ENCODE results near the gene DPP4.

Gene DPP4

DNA sequence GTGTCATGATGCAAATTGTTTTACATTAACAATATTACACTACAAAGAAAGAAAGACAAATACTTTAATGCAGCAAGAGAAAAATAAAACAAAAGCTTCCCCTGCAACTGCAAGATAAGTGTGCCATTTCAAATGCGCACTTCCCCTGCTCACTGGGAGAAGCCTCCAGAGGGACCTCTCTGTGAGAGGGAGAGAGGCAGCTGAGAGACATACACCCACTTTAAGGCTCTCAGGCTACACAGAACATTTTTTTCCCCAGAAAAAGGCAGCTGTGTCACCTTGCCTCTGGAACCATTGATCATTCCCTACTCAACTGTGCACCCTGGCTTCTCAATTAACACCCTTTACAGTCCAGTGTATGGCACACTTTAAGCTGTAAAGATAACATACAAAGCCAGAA lies 75.2 kb downstream of the DPP4 start:
- POLR2A ChIA-PET = no interaction called here

DNA sequence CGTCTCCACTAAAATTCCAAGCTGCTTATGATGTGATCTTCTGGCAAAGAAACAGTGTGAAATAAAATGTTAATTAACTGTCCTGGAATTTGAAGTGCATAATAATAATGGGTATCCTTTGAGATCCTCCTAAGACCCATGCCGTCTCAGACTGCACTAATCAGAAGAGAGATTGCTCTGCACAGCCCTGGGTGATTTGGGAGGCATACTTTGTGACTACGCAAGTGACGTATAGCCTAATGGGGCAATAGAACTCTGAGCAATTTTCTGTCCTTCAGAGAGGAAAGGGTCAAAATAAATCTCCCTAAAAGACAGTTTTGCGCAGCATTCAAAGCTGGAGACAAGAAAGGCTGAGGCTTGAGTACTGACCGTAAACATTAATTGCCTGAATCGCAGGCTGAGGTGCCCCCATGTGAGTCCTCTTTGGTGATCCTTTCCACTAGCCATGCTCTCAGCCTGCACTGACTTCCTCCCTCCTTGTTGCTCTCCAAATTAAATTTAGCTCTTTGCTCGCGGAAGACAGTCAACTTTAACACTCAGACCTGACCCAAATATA lies 76.0 kb downstream of the DPP4 start:
- Histone ChIP-seq H3K9me3 (ENCODE audit: control insufficient read depth, insufficient read depth, low read depth, low read length) (no peaks in the 10 kb centered on the region), H3K4me1 (ENCODE audit: control insufficient read depth, insufficient read depth, low read length) (no peaks in the 10 kb centered on the region), H3K4me3 (ENCODE audit: low read depth, low read length) (no peak overlapping the region), H3K36me3 (ENCODE audit: control insufficient read depth in 2 of 2, insufficient read depth in 1 of 2, low read length in 2 of 2) (no peaks in the 10 kb centered on the region), H3K27ac (ENCODE audit: extremely low read depth, low read depth, low read length) (no peak overlapping the region)
- TF ChIP-seq ZNF341 (tag by site-specific recombination; IDR thresholded peaks at IDR 0.05; ENCODE audit: low read depth) = no peak
- TF ChIP-seq ZFP41 (tag by site-specific recombination; IDR thresholded peaks at IDR 0.05; ENCODE audit: borderline replicate concordance) = no peak
- no peak for TF ChIP-seq ZNF660 (tag by site-specific recombination; IDR thresholded peaks at IDR 0.05)
- CTCF ChIA-PET = interaction anchor here (0.6 to 1.4 kb wide), 2 partner anchors 22 to 52 kb away, joined by 3 to 4 read pairs; no protein-coding TSS in a partner anchor
- POLR2A ChIA-PET = no interaction called here

More for the DNA sequence above, 75.2 kb downstream of the DPP4 start:
- Histone ChIP-seq H3K27ac (ENCODE audit: extremely low read depth, low read depth, low read length) (no peak overlapping the region), H3K4me1 (ENCODE audit: control insufficient read depth, insufficient read depth, low read length) (no peaks in the 10 kb centered on the region), H3K36me3 (ENCODE audit: control insufficient read depth in 2 of 2, insufficient read depth in 1 of 2, low read length in 2 of 2) (no peaks in the 10 kb centered on the region), H3K9me3 (ENCODE audit: control insufficient read depth, insufficient read depth, low read depth, low read length) (no peaks in the 10 kb centered on the region), H3K4me3 (ENCODE audit: low read depth, low read length) (no peak overlapping the region)
- TF ChIP-seq ZNF621 (tag by site-specific recombination; IDR thresholded peaks at IDR 0.05) (no peak), ZNF175 (tag by site-specific recombination; IDR thresholded peaks at IDR 0.05) (no peak), ZFP69B (tag by site-specific recombination; IDR thresholded peaks at IDR 0.05) (no peak), ZSCAN16 (tag by site-specific recombination; IDR thresholded peaks at IDR 0.05) (no peak), ZNF114 (tag by site-specific recombination; IDR thresholded peaks at IDR 0.05) (no peak), ZNF600 (tag by site-specific recombination; IDR thresholded peaks at IDR 0.05) (no peak), ZNF521 (tag by site-specific recombination; IDR thresholded peaks at IDR 0.05) (no peak), ZNF549 (tag by site-specific recombination; IDR thresholded peaks at IDR 0.05) (no peak), ZNF571 (tag by site-specific recombination; IDR thresholded peaks at IDR 0.05) (no peak), ZNF350 (tag by site-specific recombination; IDR thresholded peaks at IDR 0.05) (no peak), ZNF311 (tag by site-specific recombination; IDR thresholded peaks at IDR 0.05; ENCODE audit: borderline replicate concordance) (no peak), ZNF416 (tag by site-specific recombination; IDR thresholded peaks at IDR 0.05) (no peak)
- TF ChIP-seq, protein P1, sequence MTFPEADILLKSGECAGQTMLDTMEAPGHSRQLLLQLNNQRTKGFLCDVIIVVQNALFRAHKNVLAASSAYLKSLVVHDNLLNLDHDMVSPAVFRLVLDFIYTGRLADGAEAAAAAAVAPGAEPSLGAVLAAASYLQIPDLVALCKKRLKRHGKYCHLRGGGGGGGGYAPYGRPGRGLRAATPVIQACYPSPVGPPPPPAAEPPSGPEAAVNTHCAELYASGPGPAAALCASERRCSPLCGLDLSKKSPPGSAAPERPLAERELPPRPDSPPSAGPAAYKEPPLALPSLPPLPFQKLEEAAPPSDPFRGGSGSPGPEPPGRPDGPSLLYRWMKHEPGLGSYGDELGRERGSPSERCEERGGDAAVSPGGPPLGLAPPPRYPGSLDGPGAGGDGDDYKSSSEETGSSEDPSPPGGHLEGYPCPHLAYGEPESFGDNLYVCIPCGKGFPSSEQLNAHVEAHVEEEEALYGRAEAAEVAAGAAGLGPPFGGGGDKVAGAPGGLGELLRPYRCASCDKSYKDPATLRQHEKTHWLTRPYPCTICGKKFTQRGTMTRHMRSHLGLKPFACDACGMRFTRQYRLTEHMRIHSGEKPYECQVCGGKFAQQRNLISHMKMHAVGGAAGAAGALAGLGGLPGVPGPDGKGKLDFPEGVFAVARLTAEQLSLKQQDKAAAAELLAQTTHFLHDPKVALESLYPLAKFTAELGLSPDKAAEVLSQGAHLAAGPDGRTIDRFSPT (tag by site-specific recombination; IDR thresholded peaks at IDR 0.05) = no peak
- TF ChIP-seq, protein P2, sequence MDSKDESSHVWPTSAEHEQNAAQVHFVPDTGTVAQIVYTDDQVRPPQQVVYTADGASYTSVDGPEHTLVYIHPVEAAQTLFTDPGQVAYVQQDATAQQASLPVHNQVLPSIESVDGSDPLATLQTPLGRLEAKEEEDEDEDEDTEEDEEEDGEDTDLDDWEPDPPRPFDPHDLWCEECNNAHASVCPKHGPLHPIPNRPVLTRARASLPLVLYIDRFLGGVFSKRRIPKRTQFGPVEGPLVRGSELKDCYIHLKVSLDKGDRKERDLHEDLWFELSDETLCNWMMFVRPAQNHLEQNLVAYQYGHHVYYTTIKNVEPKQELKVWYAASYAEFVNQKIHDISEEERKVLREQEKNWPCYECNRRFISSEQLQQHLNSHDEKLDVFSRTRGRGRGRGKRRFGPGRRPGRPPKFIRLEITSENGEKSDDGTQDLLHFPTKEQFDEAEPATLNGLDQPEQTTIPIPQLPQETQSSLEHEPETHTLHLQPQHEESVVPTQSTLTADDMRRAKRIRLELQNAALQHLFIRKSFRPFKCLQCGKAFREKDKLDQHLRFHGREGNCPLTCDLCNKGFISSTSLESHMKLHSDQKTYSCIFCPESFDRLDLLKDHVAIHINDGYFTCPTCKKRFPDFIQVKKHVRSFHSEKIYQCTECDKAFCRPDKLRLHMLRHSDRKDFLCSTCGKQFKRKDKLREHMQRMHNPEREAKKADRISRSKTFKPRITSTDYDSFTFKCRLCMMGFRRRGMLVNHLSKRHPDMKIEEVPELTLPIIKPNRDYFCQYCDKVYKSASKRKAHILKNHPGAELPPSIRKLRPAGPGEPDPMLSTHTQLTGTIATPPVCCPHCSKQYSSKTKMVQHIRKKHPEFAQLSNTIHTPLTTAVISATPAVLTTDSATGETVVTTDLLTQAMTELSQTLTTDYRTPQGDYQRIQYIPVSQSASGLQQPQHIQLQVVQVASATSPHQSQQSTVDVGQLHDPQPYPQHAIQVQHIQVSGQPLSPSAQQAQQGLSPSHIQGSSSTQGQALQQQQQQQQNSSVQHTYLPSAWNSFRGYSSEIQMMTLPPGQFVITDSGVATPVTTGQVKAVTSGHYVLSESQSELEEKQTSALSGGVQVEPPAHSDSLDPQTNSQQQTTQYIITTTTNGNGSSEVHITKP (tag by site-specific recombination; IDR thresholded peaks at IDR 0.05) = no peak
- CTCF ChIA-PET = interaction anchor here (0.6 to 0.7 kb wide), 2 partner anchors 61 to 154 kb away, joined by 3 to 4 read pairs; no protein-coding TSS in a partner anchor

All from HEK293 (cell line).